SK-N-MC (cell line): ENCODE results near the gene HS3ST3B1.

Experiments used
- DNase-seq: peaks from one replicate; pipeline ENCODE4 v3.0.0-alpha.2; 2011; ENCODE audit warnings: low read depth, low spot score
- H3K27ac ChIP-seq: fragments of 200-600 bp; sonication (generic); 2 replicates; pipeline ENCODE4 v1.5.1; 2016; ENCODE audit warnings: mixed run types
- H3K36me3 ChIP-seq: fragments of 200-600 bp; sonication (generic); 2 replicates; pipeline ENCODE4 v1.6.1; 2017; ENCODE audit warnings: antibody characterized with exemption, low read length, mixed read lengths; ENCODE audit not compliant: insufficient read depth
- H3K4me3 ChIP-seq: fragments of 200-600 bp; sonication (generic); 2 replicates; pipeline ENCODE4 v1.5.1; 2016
- H3K9ac ChIP-seq: fragments of 200-600 bp; sonication (generic); 2 replicates; pipeline ENCODE4 v1.8.0; 2017; ENCODE audit warnings: mixed run types, mixed read lengths; ENCODE audit not compliant: insufficient read length
- H3K9me3 ChIP-seq: fragments of 200-600 bp; sonication (generic); 2 replicates; pipeline ENCODE4 v1.6.1; 2017; ENCODE audit warnings: low read depth, mild to moderate bottlenecking, antibody characterized with exemption, low read length, moderate library complexity, mixed read lengths
- EZH2 ChIP-seq: fragments of 200-600 bp; sonication (generic); IDR thresholded peaks from one replicate; pipeline ENCODE4 v1.6.1; 2017; ENCODE audit warnings: antibody characterized with exemption
- FOXP2 ChIP-seq: optimal IDR thresholded peaks from 2 replicates; pipeline ENCODE3; 2011; ENCODE audit warnings: mild to moderate bottlenecking, moderate library complexity; ENCODE audit not compliant: insufficient read depth; ENCODE audit errors: extremely low read length, control extremely low read depth
- POLR2AphosphoS5 ChIP-seq: IDR thresholded peaks from 2 replicates; pipeline ENCODE4 v1.6.1; 2012; ENCODE audit warnings: mild to moderate bottlenecking, low read depth, low read length, borderline replicate concordance

Gene HS3ST3B1

DNA sequence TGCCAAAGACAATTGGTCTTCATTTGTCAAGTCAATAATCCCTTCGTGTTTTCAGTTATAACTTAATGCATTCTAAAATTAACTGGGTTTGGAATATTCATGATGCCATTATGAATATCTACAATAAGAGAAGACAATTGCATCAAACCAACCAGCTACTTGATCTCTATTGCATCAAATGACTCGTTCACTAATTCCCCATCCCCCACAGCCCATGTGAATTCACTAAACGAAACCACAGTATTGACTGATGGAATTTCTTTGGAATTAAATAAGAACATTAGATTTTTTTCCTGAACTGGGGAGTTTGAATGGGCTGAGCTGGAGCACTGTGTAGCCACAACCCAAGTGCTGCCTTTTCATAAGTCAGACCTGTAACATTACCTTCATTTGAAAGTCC is 65.3 kb downstream of the HS3ST3B1 start:
- TF ChIP-seq POLR2AphosphoS5: no peak
- no peak for TF ChIP-seq FOXP2
- TF ChIP-seq EZH2: no peak
- no peaks in the 10 kb centered on the region for H3K36me3 ChIP-seq
- no peak overlapping the region for H3K4me3 ChIP-seq
- no peaks in the 10 kb centered on the region for H3K9me3 ChIP-seq
- no peak overlapping the region for H3K9ac ChIP-seq
- H3K27ac ChIP-seq: no peak overlapping the region
- no peak for DNase-seq

GRCh38 chr17:14372461-14372860 is 71.6 kb downstream of the HS3ST3B1 start:
- TF ChIP-seq EZH2: no peak
- no peak for TF ChIP-seq FOXP2
- TF ChIP-seq POLR2AphosphoS5: no peak
- no peak overlapping the region for H3K4me3 ChIP-seq
- no peak overlapping the region for H3K27ac ChIP-seq
- DNase-seq: no peak
- no peaks in the 10 kb centered on the region for H3K36me3 ChIP-seq
- H3K9me3 ChIP-seq: no peaks in the 10 kb centered on the region
- no peak overlapping the region for H3K9ac ChIP-seq

GRCh38 chr17:14372905-14373613 is 72.2 kb downstream of the HS3ST3B1 start:
- H3K36me3 ChIP-seq: no peaks in the 10 kb centered on the region
- TF ChIP-seq POLR2AphosphoS5 (no peak), EZH2 (no peak), FOXP2 (no peak)
- no peak overlapping the region for H3K27ac ChIP-seq
- DNase-seq: no peak
- H3K4me3 ChIP-seq: no peak overlapping the region
- H3K9me3 ChIP-seq: no peaks in the 10 kb centered on the region
- no peak overlapping the region for H3K9ac ChIP-seq

- Histone ChIP-seq H3K9ac (no peak overlapping the region), H3K4me3 (no peak overlapping the region), H3K9me3 (no peaks in the 10 kb centered on the region), H3K27ac (no peak overlapping the region), H3K36me3 (no peaks in the 10 kb centered on the region)
- TF ChIP-seq POLR2AphosphoS5 (no peak), EZH2 (no peak), FOXP2 (no peak)
- DNase-seq: no peak
These were observed 72.9 kb downstream of the HS3ST3B1 start for GRCh38 chr17:14373614-14374259.

DNA sequence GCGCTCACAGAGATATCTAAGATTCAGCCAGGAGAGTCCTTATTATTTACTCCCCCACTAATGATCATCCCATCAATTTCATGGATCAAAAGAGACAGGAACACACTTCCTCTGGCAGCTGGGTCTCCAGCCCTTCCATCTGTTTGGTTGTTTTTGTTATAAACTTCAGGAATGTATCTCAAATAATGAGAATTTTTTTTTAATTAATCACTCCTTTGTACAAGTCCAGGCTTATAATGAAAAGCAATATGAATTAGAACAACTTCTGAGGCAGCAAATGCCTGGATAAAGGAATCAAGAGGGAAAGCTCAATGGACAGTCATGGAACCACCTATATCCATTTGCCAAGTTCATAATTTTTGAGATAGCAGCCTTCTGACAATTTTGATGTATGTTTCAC is 73.4 kb downstream of the HS3ST3B1 start:
- Histone ChIP-seq H3K27ac (no peak overlapping the region), H3K36me3 (no peaks in the 10 kb centered on the region)
- no peak for TF ChIP-seq FOXP2
- TF ChIP-seq EZH2: no peak
- no peak for TF ChIP-seq POLR2AphosphoS5

GRCh38 chr17:14376666-14377065 is 75.8 kb downstream of the HS3ST3B1 start:
- H3K36me3 ChIP-seq: no peaks in the 10 kb centered on the region
- DNase-seq: no peak
- no peak for TF ChIP-seq EZH2
- TF ChIP-seq POLR2AphosphoS5: no peak
- no peak for TF ChIP-seq FOXP2
- H3K9me3 ChIP-seq: no peaks in the 10 kb centered on the region
- no peak overlapping the region for H3K9ac ChIP-seq
- no peak overlapping the region for H3K4me3 ChIP-seq
- H3K27ac ChIP-seq: no peak overlapping the region

More for the DNA sequence above, 73.4 kb downstream of the HS3ST3B1 start:
- no peak overlapping the region for H3K9ac ChIP-seq
- no peak for DNase-seq
- H3K9me3 ChIP-seq: no peaks in the 10 kb centered on the region
- H3K4me3 ChIP-seq: no peak overlapping the region

DNA sequence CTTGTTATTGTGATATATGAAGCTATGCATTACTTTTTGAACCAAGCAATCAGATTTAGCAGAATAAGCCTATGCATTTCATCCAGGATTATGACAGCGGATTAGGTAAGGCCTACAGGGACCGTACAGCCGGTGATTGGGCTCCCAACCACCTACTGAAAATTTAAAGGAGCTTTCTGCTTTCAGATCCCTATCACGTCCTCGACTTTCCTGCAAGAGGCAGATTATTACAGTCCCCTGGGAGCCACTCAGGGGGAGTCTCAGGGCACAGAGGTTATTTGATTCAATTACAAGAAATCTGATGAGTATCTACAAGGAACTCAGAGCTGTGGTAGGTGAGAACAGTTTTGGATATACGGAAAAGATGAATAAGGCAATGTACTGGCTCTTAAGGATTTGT is 80.7 kb downstream of the HS3ST3B1 start:
- TF ChIP-seq EZH2: no peak
- TF ChIP-seq POLR2AphosphoS5: no peak
- TF ChIP-seq FOXP2: no peak
- H3K9me3 ChIP-seq: no peaks in the 10 kb centered on the region
- no peak overlapping the region for H3K27ac ChIP-seq
- H3K9ac ChIP-seq: no peak overlapping the region
- DNase-seq: no peak
- no peaks in the 10 kb centered on the region for H3K36me3 ChIP-seq
- no peak overlapping the region for H3K4me3 ChIP-seq

- DNase-seq: no peak
- H3K27ac ChIP-seq: no peak overlapping the region
- H3K36me3 ChIP-seq: no peaks in the 10 kb centered on the region
- H3K9me3 ChIP-seq: no peaks in the 10 kb centered on the region
- TF ChIP-seq EZH2 (no peak), FOXP2 (no peak), POLR2AphosphoS5 (no peak)
- no peak overlapping the region for H3K9ac ChIP-seq
- no peak overlapping the region for H3K4me3 ChIP-seq
These were observed 86.2 kb downstream of the HS3ST3B1 start for GRCh38 chr17:14387036-14387435.

GRCh38 chr17:14389681-14390080 is 88.8 kb downstream of the HS3ST3B1 start:
- no peak overlapping the region for H3K9ac ChIP-seq
- TF ChIP-seq FOXP2 (no peak), POLR2AphosphoS5 (no peak), EZH2 (no peak)
- H3K9me3 ChIP-seq: no peaks in the 10 kb centered on the region
- DNase-seq: no peak
- H3K36me3 ChIP-seq: no peaks in the 10 kb centered on the region
- H3K27ac ChIP-seq: no peak overlapping the region
- no peak overlapping the region for H3K4me3 ChIP-seq
